HG03064 (cell line): ENCODE results near the gene TLL1.

Experiments used
- ATAC-seq: cut with Tn5 transposase; IDR thresholded peaks from one replicate; pipeline ENCODE4 v1.9.1; 2021; ENCODE audit warnings: low read depth; ENCODE audit not compliant: unreplicated experiment

TLL1 gene

DNA sequence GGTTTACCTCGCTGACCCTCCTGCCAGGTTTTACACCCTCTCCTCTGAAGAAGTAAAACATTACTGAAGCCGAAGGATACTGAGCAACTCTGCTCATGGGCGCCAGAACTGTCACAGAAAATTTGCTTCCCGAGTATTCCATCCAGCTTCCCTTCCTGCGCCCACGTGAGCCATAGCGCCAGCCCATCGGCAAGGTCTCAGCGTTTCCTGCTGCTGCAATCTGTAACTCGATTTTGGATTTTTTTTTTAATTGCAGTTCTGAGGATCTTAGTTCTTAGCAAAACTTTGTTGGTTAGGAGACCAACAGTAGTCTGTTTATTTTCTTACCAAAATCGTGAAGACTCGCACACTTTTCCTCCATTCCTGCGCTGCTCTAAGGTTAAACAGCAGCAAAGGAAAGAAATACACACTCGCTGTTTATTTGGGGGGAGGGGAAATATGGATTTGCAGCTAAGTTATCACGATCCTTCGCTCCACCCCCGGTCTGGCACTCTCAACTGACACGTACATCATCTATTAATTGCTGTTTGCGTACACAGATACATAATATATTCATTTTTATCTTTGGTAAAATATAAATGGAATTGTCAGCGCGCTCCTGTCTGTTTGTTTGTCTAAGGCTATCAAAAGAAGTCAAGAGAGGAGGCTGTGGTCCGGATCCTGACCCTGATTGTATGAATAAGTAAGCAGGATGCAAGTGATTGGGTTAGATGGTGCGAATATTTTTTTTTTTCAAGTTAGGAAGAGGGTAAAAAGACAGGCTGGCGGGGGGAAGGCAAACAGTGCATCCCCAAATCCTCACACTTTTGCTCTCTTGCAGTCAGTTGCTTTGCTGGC, at the start of gene TLL1:
Gene TLL1, plus strand, starts transcription at position 777 of the 837 bp plus-strand sequence. CDS start 668 bp downstream, outside the sequence.
- ATAC-seq: no peak

- ATAC-seq: no peak
Observed at GRCh38 chr4:165826166-165826565, 46.9 kb upstream of the TLL1 start.

DNA sequence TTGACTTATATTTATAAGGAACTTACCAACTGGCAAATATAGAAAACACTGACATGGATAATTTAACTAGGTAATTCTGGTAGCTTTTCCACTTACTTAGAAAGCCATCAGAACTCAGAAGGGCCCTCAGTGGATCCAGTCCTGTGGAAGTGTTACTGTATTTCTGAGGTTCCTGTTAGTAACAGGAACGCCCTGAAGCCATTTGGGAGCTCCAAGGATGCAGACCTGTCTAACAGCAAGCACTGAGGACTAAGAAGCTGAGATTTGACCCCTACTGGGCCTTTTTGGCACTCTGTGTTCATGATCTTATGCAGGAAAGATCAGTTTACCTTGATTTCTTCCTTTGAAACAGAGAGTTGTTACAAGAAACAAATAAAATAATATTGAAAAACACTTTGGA, 46.0 kb upstream of the TLL1 start:
- no peak for ATAC-seq

DNA sequence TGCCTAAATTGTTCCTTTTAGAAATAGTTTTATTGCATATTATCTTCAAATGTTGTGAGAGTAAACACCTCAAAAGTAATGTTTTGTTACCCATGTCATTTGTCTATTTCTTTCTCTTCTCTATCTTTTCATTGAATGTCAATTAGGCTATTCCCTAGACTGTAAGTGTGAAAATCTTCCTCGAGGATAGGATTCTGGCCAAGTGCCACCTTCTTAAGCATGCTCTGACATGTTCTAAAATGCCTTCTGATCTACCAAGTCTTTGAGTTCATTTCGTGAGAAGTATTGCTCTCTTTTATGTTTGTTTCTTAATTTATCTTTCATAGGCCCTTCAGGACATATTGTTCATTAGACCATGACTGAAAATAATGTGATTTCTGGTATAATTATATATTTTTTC, 44.1 kb upstream of the TLL1 start:
- ATAC-seq: no peak

DNA sequence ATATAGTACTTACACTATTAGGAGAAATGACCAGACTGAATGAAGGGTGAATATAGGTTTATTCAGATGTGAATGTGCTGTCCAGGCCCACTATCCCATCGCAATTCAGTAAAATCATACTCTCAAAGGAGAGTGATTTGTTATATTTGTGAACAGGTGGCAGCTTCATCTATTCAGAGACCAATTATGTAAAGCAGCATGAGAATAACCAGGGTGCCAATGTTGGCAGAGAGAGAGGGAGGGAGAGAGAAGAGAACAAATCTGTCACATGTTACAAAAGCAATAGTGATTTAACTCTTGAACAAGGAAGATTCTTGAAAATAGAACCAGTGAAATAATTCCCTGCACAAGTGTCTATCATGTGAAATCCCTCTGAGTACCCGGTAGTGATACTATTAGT, 38.9 kb upstream of the TLL1 start:
- no peak for ATAC-seq

- ATAC-seq: no peak
Observed at GRCh38 chr4:165838575-165838974, 34.5 kb upstream of the TLL1 start.

GRCh38 chr4:165839615-165840333, 33.3 kb upstream of the TLL1 start:
- ATAC-seq: no peak

GRCh38 chr4:165842684-165843083, 30.4 kb upstream of the TLL1 start:
- ATAC-seq: no peak

DNA sequence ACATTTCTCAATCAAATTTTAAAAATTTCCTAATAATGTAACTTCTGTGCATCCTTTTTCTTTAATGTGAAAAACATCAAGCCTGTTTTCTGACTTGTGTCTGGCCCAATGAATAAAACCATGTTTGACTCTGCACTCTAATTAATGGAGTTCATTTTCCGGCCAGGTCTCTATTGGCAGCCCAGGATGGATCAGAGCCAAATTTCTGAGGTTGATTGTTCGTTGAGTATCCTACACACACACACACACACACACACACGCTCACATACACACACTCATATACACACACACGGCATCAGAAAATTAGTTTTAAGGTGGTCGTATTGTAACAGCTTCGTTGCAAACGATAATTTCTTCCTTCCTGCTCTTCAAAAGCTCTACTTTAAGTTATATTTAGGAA, 28.9 kb upstream of the TLL1 start:
- ATAC-seq: no peak

GRCh38 chr4:165851256-165851655, 21.8 kb upstream of the TLL1 start:
- ATAC-seq: no peak

- no peak for ATAC-seq
Observed at GRCh38 chr4:165855191-165855590, 17.8 kb upstream of the TLL1 start.

- ATAC-seq: no peak
Observed at GRCh38 chr4:165861363-165861762, 11.7 kb upstream of the TLL1 start.

DNA sequence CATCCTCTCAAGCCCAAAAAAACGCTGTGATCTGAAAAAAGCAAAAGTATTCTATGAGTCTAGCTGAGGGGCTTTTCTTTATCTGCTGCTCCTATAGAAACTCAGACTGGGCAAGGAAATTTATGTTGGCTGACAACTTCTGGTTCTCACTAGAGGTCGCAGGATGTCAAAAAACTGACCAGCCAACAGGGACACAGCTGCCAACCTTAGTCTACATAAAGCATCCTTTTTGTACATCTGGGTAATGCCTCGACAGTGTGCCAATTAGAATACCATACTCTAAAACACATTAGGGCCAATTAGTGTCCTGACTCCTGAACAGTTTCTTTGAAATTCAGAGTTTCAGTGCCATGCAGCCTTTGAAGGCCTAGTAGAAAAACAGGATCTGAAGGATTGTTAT, 8.8 kb upstream of the TLL1 start:
- ATAC-seq: no peak

GRCh38 chr4:165866019-165866650, 6.9 kb upstream of the TLL1 start:
- no peak for ATAC-seq

DNA sequence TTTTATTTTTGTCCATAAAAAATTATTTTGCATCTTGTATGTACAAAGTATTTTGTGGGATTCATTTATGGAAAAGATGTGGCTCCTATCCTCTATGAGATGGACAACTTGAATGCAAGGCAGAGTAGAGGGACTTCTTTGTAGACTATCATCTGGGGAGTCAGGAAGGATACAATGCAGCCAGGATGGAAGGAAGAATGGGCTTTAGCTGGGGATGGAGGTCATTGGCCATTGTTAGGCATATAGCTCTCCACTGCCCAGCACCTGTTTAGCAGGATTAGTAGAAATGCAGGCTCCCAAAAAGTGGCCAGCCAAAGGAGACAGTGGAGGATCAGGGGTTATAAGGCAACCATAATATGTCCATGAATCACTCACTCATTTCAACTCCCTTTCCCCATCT, 5.1 kb upstream of the TLL1 start:
- no peak for ATAC-seq

DNA sequence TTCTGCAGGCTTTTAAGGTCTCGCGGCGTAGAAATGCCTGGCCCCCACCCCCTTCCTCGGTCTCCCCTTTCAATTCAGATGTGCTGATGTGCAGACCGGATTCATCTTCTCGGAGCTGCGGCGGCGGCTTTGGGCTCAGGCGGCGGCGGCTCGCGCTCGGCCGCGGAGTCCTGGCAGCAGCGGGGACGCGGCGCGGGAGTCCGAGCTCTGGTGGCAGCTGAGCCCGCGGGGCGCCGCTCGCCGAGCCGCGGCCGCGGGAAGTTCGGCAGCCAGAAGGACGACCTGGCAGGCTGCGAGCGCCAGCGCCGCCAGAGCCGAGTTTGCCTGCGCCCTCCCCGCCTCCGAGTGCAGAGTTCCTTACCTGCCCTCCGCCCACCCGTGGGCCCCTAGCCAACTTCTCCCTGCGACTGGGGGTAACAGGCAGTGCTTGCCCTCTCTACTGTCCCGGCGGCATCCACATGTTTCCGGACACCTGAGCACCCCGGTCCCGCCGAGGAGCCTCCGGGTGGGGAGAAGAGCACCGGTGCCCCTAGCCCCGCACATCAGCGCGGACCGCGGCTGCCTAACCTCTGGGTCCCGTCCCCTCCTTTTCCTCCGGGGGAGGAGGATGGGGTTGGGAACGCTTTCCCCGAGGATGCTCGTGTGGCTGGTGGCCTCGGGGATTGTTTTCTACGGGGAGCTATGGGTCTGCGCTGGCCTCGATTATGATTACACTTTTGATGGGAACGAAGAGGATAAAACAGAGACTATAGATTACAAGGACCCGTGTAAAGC, 448 bp downstream of the TLL1 start:
- no peak for ATAC-seq

- no peak for ATAC-seq
Observed at GRCh38 chr4:165874072-165874790, 1.2 kb downstream of the TLL1 start.

GRCh38 chr4:165874791-165875371, 1.8 kb downstream of the TLL1 start:
- ATAC-seq: no peak

GRCh38 chr4:165875446-165875845, 2.4 kb downstream of the TLL1 start:
- ATAC-seq: no peak

DNA sequence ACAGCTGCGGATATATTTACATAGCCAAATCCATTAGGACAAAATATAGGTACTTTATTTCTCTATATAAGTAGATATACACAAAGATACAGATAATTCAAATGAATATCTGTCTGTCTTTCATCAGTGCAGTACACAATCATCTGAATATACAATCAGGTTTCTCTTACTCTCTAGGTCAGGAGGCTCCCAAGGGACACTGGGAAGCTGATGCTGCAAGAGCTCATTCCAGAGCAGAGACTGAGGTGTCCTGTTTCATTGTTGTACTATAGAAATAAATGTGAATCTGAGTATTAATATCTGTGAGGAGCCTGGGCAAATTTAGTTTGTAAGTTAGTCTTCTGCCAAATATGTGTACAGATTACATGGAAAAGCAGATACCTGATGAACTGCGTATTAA, 4.2 kb downstream of the TLL1 start:
- no peak for ATAC-seq
